ENCODE data around the gene F7. TPM values are rescaled to one million over a fixed set of nuclear protein-coding genes. Genes with fewer than 3 reads are reported as not detected.
"Not testable (repeated sequence)": the region's sequence is repeated elsewhere in the genome, so short reads cannot be mapped to it uniquely, and the experiment has no call there.

Gene F7
- total RNA-seq, 3 donors from 2014 or later (not counting 1 experiment from before 2014, with no cell fraction given) = 0.25 to 0.91 TPM; not detected in 1

- 95% methylated on average over 30 of the region's 30 CpGs for WGBS (ENCODE audit: insufficient coverage)
- H3K36me3 Mint-ChIP-seq = no peaks in the 10 kb centered on the region
- intact Hi-C loops (cut with micrococcal nuclease) = no loop called here
- no peak overlapping the region for H3K4me3 ChIP-seq (ENCODE audit: low read length)
- H3K36me3 ChIP-seq (ENCODE audit: control insufficient read depth, insufficient read depth, low read length) = no peaks in the 10 kb centered on the region
- H3K9me3 Mint-ChIP-seq = no peaks in the 10 kb centered on the region
- no peak overlapping the region for H3K4me3 Mint-ChIP-seq
- H3K9me3 ChIP-seq (ENCODE audit: control insufficient read depth, insufficient read depth, low read length) = no peaks in the 10 kb centered on the region
- no peaks in the 10 kb centered on the region for H3K4me1 Mint-ChIP-seq
- H3K27ac Mint-ChIP-seq = no peak overlapping the region
- TF ChIP-seq, protein P1, sequence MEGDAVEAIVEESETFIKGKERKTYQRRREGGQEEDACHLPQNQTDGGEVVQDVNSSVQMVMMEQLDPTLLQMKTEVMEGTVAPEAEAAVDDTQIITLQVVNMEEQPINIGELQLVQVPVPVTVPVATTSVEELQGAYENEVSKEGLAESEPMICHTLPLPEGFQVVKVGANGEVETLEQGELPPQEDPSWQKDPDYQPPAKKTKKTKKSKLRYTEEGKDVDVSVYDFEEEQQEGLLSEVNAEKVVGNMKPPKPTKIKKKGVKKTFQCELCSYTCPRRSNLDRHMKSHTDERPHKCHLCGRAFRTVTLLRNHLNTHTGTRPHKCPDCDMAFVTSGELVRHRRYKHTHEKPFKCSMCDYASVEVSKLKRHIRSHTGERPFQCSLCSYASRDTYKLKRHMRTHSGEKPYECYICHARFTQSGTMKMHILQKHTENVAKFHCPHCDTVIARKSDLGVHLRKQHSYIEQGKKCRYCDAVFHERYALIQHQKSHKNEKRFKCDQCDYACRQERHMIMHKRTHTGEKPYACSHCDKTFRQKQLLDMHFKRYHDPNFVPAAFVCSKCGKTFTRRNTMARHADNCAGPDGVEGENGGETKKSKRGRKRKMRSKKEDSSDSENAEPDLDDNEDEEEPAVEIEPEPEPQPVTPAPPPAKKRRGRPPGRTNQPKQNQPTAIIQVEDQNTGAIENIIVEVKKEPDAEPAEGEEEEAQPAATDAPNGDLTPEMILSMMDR (IDR thresholded peaks at IDR 0.05) = no peak
- H3K27ac ChIP-seq (ENCODE audit: low read length) = no peak overlapping the region
- no peaks in the 10 kb centered on the region for H3K27me3 ChIP-seq (ENCODE audit: control insufficient read depth, insufficient read depth, low read length)
- H3K4me1 ChIP-seq (ENCODE audit: control insufficient read depth, insufficient read depth, low read length) = no peaks in the 10 kb centered on the region
- no peak for ATAC-seq
- DNase-seq = no peak
- peaks cover 0 to 11% of the 10 kb centered on the region in 2 donors for H3K27me3 Mint-ChIP-seq (ENCODE audit: low read depth in 2 of 2)
Observed at GRCh38 chr13:113098162-113098732, 7.3 kb upstream of the F7 start.

DNA sequence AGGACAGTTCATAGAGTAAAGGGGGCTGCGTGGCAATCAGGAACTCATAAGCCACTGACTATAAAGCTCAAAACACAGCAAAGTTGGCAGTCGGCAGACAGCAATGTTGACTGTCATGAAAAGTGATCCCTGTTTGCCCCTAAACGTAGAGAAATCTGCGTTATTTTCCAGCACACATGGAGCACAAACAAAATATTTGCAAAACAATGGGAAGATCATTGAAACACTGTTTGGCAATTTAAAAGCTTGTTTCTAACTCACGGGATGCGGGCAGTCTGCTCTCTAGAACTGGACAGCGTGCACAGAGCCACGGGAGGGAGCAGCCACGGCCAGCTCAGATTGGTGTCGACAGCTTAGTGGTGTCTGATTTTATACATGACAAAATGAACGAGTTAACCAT lies 6.4 kb upstream of the F7 start:
- H3K27ac Mint-ChIP-seq = no peak overlapping the region
- H3K9me3 Mint-ChIP-seq = no peaks in the 10 kb centered on the region
- 91% methylated on average over 11 of the region's 11 CpGs for WGBS (ENCODE audit: insufficient coverage)
- no peak for DNase-seq
- no peak overlapping the region for H3K4me3 ChIP-seq (ENCODE audit: low read length)
- no peak overlapping the region for H3K27ac ChIP-seq (ENCODE audit: low read length)
- ATAC-seq = no peak
- no peaks in the 10 kb centered on the region for H3K36me3 Mint-ChIP-seq
- peaks cover 0 to 11% of the 10 kb centered on the region in 2 donors for H3K27me3 Mint-ChIP-seq (ENCODE audit: low read depth in 2 of 2)
- TF ChIP-seq, protein P1 (IDR thresholded peaks at IDR 0.05) = no peak
- intact Hi-C loops (cut with micrococcal nuclease) = no loop called here
- no peaks in the 10 kb centered on the region for H3K4me1 ChIP-seq (ENCODE audit: control insufficient read depth, insufficient read depth, low read length)
- H3K27me3 ChIP-seq (ENCODE audit: control insufficient read depth, insufficient read depth, low read length) = no peaks in the 10 kb centered on the region
- no peaks in the 10 kb centered on the region for H3K36me3 ChIP-seq (ENCODE audit: control insufficient read depth, insufficient read depth, low read length)
- H3K4me3 Mint-ChIP-seq = no peak overlapping the region
- no peaks in the 10 kb centered on the region for H3K9me3 ChIP-seq (ENCODE audit: control insufficient read depth, insufficient read depth, low read length)
- no peaks in the 10 kb centered on the region for H3K4me1 Mint-ChIP-seq

DNA sequence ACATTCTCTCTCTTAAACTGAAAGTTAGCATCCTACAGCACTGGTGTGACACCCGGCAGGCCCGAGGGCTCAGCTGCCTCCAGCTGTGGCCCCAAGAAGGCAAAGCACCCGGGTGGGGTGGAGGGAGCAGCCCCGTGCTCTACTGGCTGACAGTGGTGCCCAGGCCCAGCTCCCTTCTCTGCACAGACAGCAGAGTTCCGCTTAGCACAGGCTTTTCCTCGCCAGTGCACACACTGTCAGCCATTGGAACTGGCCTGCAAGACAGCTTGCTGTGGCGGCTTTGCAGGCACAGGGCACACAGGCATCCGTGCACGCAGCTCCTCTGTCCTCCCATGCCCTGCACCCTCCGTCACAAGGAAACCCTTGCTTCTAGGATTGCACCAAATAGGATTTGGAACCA lies 3.3 kb upstream of the F7 start:
- H3K9me3 ChIP-seq (ENCODE audit: control insufficient read depth, insufficient read depth, low read length); H3K36me3 Mint-ChIP-seq; ATAC-seq; H3K27ac Mint-ChIP-seq; H3K4me1 Mint-ChIP-seq; H3K27me3 ChIP-seq (ENCODE audit: control insufficient read depth, insufficient read depth, low read length); H3K4me3 ChIP-seq (ENCODE audit: low read length); H3K9me3 Mint-ChIP-seq; H3K27ac ChIP-seq (ENCODE audit: low read length); H3K4me1 ChIP-seq (ENCODE audit: control insufficient read depth, insufficient read depth, low read length); intact Hi-C loops (cut with micrococcal nuclease); DNase-seq; H3K36me3 ChIP-seq (ENCODE audit: control insufficient read depth, insufficient read depth, low read length); H3K4me3 Mint-ChIP-seq: not testable (repeated sequence)
- WGBS (ENCODE audit: insufficient coverage) = 75% methylated on average over 10 of the region's 10 CpGs
- H3K27me3 Mint-ChIP-seq (ENCODE audit: low read depth in 2 of 2) = peaks cover 0 to 11% of the 10 kb centered on the region in 2 donors

DNA sequence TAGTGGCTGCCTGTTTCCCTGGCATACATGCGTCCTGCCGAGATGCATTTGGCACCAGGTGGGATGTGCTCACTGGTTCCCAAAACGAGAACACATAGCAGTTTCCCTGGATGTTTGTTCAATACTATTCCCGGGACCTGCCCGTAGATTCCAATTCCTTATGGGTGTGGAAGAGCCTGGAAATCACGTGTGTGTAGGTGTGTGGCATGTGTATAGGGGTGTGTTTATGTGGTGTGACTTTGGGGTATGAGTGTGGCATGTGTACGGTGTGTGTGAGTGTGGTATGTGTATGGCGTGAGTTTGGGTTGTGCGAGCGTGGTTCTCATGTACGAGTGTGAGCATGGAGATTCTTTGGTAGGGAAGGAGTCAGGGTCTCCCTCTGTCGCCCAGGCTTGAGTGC lies 2.9 kb upstream of the F7 start:
- no peaks in the 10 kb centered on the region for H3K4me1 Mint-ChIP-seq
- intact Hi-C loops (cut with micrococcal nuclease) = no loop called here
- no peaks in the 10 kb centered on the region for H3K9me3 Mint-ChIP-seq
- Histone ChIP-seq H3K36me3 (ENCODE audit: control insufficient read depth, insufficient read depth, low read length) (no peaks in the 10 kb centered on the region), H3K27ac (ENCODE audit: low read length) (no peak overlapping the region), H3K9me3 (ENCODE audit: control insufficient read depth, insufficient read depth, low read length) (no peaks in the 10 kb centered on the region), H3K4me3 (ENCODE audit: low read length) (no peak overlapping the region), H3K4me1 (ENCODE audit: control insufficient read depth, insufficient read depth, low read length) (no peaks in the 10 kb centered on the region), H3K27me3 (ENCODE audit: control insufficient read depth, insufficient read depth, low read length) (no peaks in the 10 kb centered on the region)
- no peaks in the 10 kb centered on the region for H3K36me3 Mint-ChIP-seq
- 91% methylated on average over 12 of the region's 12 CpGs for WGBS (ENCODE audit: insufficient coverage)
- H3K27me3 Mint-ChIP-seq (ENCODE audit: low read depth in 2 of 2) = peaks cover 0 to 11% of the 10 kb centered on the region in 2 donors
- no peak overlapping the region for H3K27ac Mint-ChIP-seq
- DNase-seq (no peak), ATAC-seq (no peak)
- TF ChIP-seq, protein P1 (IDR thresholded peaks at IDR 0.05) = no peak
- no peak overlapping the region for H3K4me3 Mint-ChIP-seq
